ENCODE measurements around the gene NEK8. TPM values are rescaled to one million over a fixed set of nuclear protein-coding genes. Genes with fewer than 3 reads are reported as not detected.
A peak's percentile ranks its signal among the peaks of the same experiment; 100 is the strongest.
"Not testable (repeated sequence)": the region's sequence is repeated elsewhere in the genome, so short reads cannot be mapped to it uniquely, and the experiment has no call there.

The NEK8 gene
- total RNA-seq, 1 experiment from 2014 or later: 3.1 TPM

- peak; percentile 56 for DNase-seq (ENCODE audit: low spot score)
These were observed 35.2 kb downstream of the NEK8 start for GRCh38 chr17:28763804-28764266.

- DNase-seq (ENCODE audit: low spot score): no peak
These were observed 36.5 kb downstream of the NEK8 start for GRCh38 chr17:28765038-28765437.

GRCh38 chr17:28773736-28774135 lies 45.1 kb downstream of the NEK8 start:
- DNase-seq (ENCODE audit: low spot score): no peak

- DNase-seq (ENCODE audit: low spot score): no peak
These were observed 45.6 kb downstream of the NEK8 start for GRCh38 chr17:28774206-28774605.

- no peak for DNase-seq (ENCODE audit: low spot score)
These were observed 48.6 kb downstream of the NEK8 start for GRCh38 chr17:28777178-28777577.

- not testable (repeated sequence) for DNase-seq (ENCODE audit: low spot score)
These were observed 51.0 kb downstream of the NEK8 start for GRCh38 chr17:28779601-28780000.

- DNase-seq (ENCODE audit: low spot score): no peak
These were observed 54.6 kb downstream of the NEK8 start for GRCh38 chr17:28783161-28783560.

- no peak for DNase-seq (ENCODE audit: low spot score)
These were observed 59.5 kb downstream of the NEK8 start for GRCh38 chr17:28788100-28788499.

Other genes starting within 250 kb of the NEK8 start
- not detected in 2 replicates for gene FOXN1, start 222.4 kb upstream of the NEK8 start, total RNA-seq (2014; rRNA removed; shearing (Covaris generic))
- 39.0 and 39.7 TPM in 2 replicates for gene UNC119, start 176.2 kb upstream of the NEK8 start, total RNA-seq (2014; rRNA removed; shearing (Covaris generic))
- gene PIGS, start 157.3 kb upstream of the NEK8 start, total RNA-seq (2014; rRNA removed; shearing (Covaris generic)): 74.4 and 90.7 TPM in 2 replicates
- gene ALDOC, start 151.9 kb upstream of the NEK8 start, total RNA-seq (2014; rRNA removed; shearing (Covaris generic)): 6.2 and 8.1 TPM in 2 replicates
- 72.2 and 80.2 TPM in 2 replicates for gene SPAG5, start 129.8 kb upstream of the NEK8 start, total RNA-seq (2014; rRNA removed; shearing (Covaris generic))
- 2.2 and 2.9 TPM in 2 replicates for gene RSKR, start 114.6 kb upstream of the NEK8 start, total RNA-seq (2014; rRNA removed; shearing (Covaris generic))
- 66.0 and 80.6 TPM in 2 replicates for gene BLTP2, start 83.6 kb upstream of the NEK8 start, total RNA-seq (2014; rRNA removed; shearing (Covaris generic))
- gene SDF2, start 66.9 kb upstream of the NEK8 start, total RNA-seq (2014; rRNA removed; shearing (Covaris generic)): 76.6 and 82.9 TPM in 2 replicates
- 19.3 and 26.0 TPM in 2 replicates for gene SUPT6H, start 66.6 kb upstream of the NEK8 start, total RNA-seq (2014; rRNA removed; shearing (Covaris generic))
- 0.70 TPM in 1 of 2 replicates, not detected in the other for gene PROCA1, start 16.9 kb upstream of the NEK8 start, total RNA-seq (2014; rRNA removed; shearing (Covaris generic))
- gene RAB34, start 10.9 kb upstream of the NEK8 start, total RNA-seq (2014; rRNA removed; shearing (Covaris generic)): 233 and 275 TPM in 2 replicates
- gene RPL23A, start 8.8 kb upstream of the NEK8 start, total RNA-seq (2014; rRNA removed; shearing (Covaris generic)): 957 and 967 TPM in 2 replicates
- gene TLCD1, start 2.6 kb upstream of the NEK8 start, total RNA-seq (2014; rRNA removed; shearing (Covaris generic)): 21.0 and 34.2 TPM in 2 replicates
- 27.7 and 40.5 TPM in 2 replicates for gene TRAF4, start 15.2 kb downstream of the NEK8 start, total RNA-seq (2014; rRNA removed; shearing (Covaris generic))
- gene FAM222B, start 114.0 kb downstream of the NEK8 start, total RNA-seq (2014; rRNA removed; shearing (Covaris generic)): 3.6 and 4.1 TPM in 2 replicates
- 23.4 and 37.5 TPM in 2 replicates for gene ERAL1, start 126.2 kb downstream of the NEK8 start, total RNA-seq (2014; rRNA removed; shearing (Covaris generic))
- gene FLOT2, start 168.9 kb downstream of the NEK8 start, total RNA-seq (2014; rRNA removed; shearing (Covaris generic)): 15.5 and 21.3 TPM in 2 replicates
- 12.3 and 16.1 TPM in 2 replicates for gene DHRS13, start 174.3 kb downstream of the NEK8 start, total RNA-seq (2014; rRNA removed; shearing (Covaris generic))
- gene PHF12, start 222.7 kb downstream of the NEK8 start, total RNA-seq (2014; rRNA removed; shearing (Covaris generic)): 11.3 and 20.3 TPM in 2 replicates